Fibroblast of the aortic adventitia (primary cell): ENCODE measurements around the gene RBCK1. TPM values are rescaled to one million over a fixed set of nuclear protein-coding genes. Genes with fewer than 3 reads are reported as not detected.

Source experiments
- DNase-seq: peaks from one replicate; pipeline ENCODE4 v3.0.0-alpha.2; 2010; ENCODE audit warnings: low read depth
- H3K4me3 ChIP-seq: 2 replicates; pipeline ENCODE4 v1.5.1; 2011; ENCODE audit warnings: low read depth, mild to moderate bottlenecking, control low read depth, low read length, moderate library complexity
- total RNA-seq: library from RNA; depleted of rRNA; stranded (reverse); fragments of >200 nt; gene quantifications from 2 replicates; pipeline ENCODE4 v1.2.3, GENCODE V29; 2012; ENCODE audit warnings: low replicate concordance
- TF ChIP-seq, protein P1 (sequence below): IDR thresholded peaks from 2 replicates; pipeline ENCODE4 v1.5.1; 2011; ENCODE audit warnings: mild to moderate bottlenecking, low read length, control low read depth, inconsistent platforms; ENCODE audit not compliant: insufficient read depth

The RBCK1 gene
- total RNA-seq, 1 donor = 60.7 TPM

DNA sequence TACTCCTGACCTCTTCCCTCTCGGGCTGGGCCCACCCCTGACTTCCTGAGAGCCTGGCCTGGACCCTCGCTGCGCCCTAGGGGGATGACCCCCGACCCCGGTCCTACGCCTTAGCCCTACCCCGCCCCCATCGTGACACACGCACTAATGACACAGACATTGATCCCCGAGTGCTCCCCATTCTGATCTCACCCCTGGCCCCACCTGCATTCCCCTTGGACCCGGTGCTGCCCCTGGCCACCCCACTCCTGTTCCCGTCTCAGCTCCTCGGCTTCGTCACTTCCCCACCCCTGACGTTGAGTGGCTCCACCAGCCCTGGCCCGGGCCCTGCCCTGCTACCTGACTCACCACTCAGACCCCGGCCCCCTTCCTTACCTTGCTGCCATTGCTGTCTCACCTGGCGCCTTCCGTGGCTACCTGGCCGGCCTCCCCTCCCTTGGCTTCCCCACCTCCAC is 12.1 kb downstream of the RBCK1 start:
- TF ChIP-seq, protein P1, sequence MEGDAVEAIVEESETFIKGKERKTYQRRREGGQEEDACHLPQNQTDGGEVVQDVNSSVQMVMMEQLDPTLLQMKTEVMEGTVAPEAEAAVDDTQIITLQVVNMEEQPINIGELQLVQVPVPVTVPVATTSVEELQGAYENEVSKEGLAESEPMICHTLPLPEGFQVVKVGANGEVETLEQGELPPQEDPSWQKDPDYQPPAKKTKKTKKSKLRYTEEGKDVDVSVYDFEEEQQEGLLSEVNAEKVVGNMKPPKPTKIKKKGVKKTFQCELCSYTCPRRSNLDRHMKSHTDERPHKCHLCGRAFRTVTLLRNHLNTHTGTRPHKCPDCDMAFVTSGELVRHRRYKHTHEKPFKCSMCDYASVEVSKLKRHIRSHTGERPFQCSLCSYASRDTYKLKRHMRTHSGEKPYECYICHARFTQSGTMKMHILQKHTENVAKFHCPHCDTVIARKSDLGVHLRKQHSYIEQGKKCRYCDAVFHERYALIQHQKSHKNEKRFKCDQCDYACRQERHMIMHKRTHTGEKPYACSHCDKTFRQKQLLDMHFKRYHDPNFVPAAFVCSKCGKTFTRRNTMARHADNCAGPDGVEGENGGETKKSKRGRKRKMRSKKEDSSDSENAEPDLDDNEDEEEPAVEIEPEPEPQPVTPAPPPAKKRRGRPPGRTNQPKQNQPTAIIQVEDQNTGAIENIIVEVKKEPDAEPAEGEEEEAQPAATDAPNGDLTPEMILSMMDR = no peak
- no peak for DNase-seq

DNA sequence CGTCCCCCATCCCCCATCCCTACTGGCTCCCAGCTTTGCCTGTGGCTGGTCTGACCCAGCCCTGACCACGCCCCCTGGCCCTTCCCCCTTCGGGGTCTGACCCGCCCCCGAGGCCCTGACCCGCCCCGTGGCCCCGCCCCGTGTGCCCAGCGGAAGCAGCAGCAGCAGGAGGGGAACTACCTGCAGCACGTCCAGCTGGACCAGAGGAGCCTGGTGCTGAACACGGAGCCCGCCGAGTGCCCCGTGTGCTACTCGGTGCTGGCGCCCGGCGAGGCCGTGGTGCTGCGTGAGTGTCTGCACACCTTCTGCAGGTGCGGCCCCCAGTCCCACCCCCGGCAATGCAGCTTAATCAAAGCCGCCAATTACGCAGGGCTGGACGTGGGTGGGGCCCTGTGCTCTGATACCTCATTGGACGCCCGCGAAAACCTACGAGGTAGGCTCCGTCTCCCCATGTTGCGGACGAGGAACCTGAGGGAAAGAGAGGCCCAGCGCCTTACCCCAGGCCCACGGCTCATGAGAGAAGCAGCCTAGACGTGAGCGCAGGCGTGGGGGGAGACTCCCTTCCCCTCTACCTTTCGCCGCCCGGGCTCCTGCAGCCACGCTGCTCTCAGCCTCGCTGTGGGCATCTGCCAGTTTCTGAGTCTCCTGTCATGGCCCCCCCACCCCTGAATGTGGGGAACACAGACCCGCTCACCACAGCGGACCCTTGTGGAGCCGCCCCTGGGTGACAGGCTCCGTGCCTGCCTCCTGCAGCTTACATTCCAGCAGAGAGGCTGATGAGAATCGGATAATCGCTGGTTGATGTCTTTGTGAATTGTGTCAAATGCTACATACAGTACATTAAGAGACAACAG is 12.8 kb downstream of the RBCK1 start:
- TF ChIP-seq, protein P1 = no peak
- DNase-seq = no peak
- no peak overlapping the region for H3K4me3 ChIP-seq

More for the DNA sequence above, 12.1 kb downstream of the RBCK1 start:
- no peak overlapping the region for H3K4me3 ChIP-seq

DNA sequence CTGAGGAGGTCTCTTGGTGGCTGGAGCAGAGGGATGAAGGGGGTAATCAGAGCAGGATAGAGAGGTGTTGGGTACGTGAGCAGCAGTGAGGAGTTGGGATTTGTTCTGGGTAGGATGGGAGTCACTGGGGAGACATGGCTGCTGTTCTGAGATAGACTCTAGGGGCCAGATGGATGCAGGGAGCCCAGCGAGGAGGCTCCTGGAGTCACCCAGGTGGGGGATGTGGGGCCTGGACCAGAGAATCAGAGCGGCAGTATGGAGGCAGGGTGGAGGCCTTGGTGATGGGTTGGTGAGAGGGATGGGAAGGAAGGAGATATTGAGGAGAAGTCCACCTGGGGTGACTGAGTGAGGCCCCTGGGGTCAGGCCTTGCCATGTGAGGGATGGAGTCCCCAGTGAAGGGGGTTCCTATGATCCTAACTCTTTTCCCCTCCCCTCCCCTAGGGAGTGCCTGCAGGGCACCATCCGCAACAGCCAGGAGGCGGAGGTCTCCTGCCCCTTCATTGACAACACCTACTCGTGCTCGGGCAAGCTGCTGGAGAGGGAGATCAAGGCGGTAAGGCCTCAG is 13.7 kb downstream of the RBCK1 start:
- no peak overlapping the region for H3K4me3 ChIP-seq
- DNase-seq = no peak
- TF ChIP-seq, protein P1 = no peak

DNA sequence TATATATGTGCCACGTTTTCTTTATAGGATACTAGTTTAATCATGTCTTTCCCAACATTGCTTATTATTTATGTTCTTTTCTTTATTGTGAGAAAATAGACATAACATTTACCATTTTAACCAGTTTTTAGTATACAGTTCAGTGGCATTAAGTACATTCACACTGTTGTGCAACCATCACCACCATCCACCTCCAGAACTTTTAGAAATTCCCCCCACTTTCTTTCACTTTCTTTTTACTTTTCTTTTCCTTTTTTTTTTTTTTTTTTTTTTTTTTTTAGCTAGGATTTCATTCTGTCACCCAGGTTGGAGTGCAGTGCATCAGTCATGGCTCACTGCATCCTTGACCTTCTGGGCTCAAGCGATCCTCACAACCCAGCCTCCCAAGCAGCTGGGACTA is 18.5 kb downstream of the RBCK1 start:
- TF ChIP-seq, protein P1 = no peak
- H3K4me3 ChIP-seq = no peak overlapping the region
- DNase-seq = no peak

DNA sequence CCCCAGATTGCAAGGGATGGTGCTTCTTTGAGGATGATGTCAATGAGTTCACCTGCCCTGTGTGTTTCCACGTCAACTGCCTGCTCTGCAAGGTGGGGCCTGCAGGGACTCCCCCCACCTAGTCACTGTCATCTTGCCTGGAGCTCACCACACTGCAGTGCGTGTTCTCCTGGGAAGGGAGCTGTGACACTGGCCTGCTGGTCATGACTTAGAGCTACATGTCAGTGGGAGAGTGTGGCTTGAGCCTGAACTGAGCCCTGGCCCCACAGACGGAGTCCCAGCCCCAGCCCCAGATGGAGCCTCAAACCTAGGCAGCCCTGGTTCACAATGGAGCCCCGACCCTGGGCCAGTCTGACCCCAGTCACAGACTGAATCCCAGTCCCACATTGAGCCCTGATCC is 19.3 kb downstream of the RBCK1 start:
- DNase-seq = no peak
- no peak overlapping the region for H3K4me3 ChIP-seq
- TF ChIP-seq, protein P1 = no peak

DNA sequence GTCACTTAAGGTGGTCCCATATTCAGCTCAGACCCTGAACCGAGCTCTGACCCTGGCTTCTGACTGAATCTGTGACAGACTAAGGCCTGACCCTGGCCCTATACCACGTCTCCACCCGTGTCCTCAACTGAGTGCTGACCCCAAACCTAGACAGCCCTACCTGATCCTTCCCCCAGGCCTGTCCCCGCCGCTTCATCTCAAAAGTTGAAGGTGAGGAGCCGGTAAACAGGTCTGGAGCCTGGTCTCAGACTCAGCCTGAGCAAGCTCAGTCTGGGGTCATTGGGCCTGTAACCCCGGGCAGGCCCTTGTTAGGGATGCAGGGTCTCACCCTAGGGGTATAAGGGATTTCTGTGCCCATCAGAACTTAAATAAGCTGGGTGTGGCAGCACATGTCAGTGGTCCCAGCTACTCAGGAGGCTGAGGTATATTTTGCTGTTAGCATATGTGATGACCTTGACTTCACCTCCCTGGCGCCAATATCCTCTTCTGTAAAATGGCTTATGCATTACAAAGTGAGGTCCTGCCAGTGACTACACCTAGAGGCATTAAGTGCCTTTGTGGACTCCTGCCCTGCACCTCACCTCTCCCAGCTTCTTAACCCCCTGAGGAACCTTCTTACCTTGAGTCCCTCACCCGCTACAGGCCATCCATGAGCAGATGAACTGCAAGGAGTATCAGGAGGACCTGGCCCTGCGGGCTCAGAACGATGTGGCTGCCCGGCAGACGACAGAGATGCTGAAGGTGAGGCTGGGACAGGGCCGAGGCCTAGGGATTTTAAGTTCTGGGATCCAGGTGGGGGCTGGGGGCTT is 20.0 kb downstream of the RBCK1 start:
- TF ChIP-seq, protein P1 = no peak
- DNase-seq = no peak
- no peak overlapping the region for H3K4me3 ChIP-seq
